ENCODE data around the gene SF3B2. TPM values are rescaled to one million over a fixed set of nuclear protein-coding genes. Genes with fewer than 3 reads are reported as not detected.

Gene SF3B2
- total and polyA plus RNA-seq, 4 donors: 50.5 to 67.6 (median 57.2) TPM

- DNase-seq (ENCODE audit: low spot score): no peak
- 98% methylated on average over 1 of the region's 1 CpG for WGBS
- H3K36me3 ChIP-seq (ENCODE audit: control insufficient read depth in 4 of 4, insufficient read depth in 3 of 4, low read depth in 1 of 4, low read length in 3 of 4): peaks cover 0 to under 1% (median 0%) of the 10 kb centered on the region in 4 donors
- H3K27ac ChIP-seq (ENCODE audit: low read depth in 1 of 2, low read length in 2 of 2): no peak overlapping the region
- no peaks in the 10 kb centered on the region for H3K27me3 ChIP-seq (ENCODE audit: control insufficient read depth in 4 of 4, insufficient read depth in 4 of 4, low read length in 3 of 4)
- H3K9me3 ChIP-seq (ENCODE audit: control insufficient read depth in 4 of 4, low read length in 3 of 4): no peaks in the 10 kb centered on the region
- no peak overlapping the region for H3K4me3 ChIP-seq (ENCODE audit: low read depth in 1 of 3, low read length in 3 of 3)
- peaks cover 3 to 18% (median 12%) of the 10 kb centered on the region in 4 donors for H3K4me1 ChIP-seq (ENCODE audit: control insufficient read depth in 4 of 4, insufficient read depth in 4 of 4, low read length in 3 of 4)
- TF ChIP-seq RXRA (IDR thresholded peaks at IDR 0.05) (no peak), CTCF (IDR thresholded peaks at IDR 0.05; ENCODE audit: low read depth, low read length, missing input control) (no peak), GABPA (IDR thresholded peaks at IDR 0.05 in 1 of 2, conservative IDR thresholded peaks at IDR 0.05 in 1 of 2) (no peak), JUND (IDR thresholded peaks at IDR 0.05) (no peak), FOXA1 (IDR thresholded peaks at IDR 0.05) (no peak), EGR1 (IDR thresholded peaks at IDR 0.05; ENCODE audit: low read depth in 2 of 2) (no peak), HNF4A (conservative IDR thresholded peaks at IDR 0.05) (no peak), NR2F2 (IDR thresholded peaks at IDR 0.05) (no peak), SP1 (IDR thresholded peaks at IDR 0.05) (no peak), ZBTB33 (IDR thresholded peaks at IDR 0.05) (no peak), MAX (IDR thresholded peaks at IDR 0.05) (no peak), YY1 (IDR thresholded peaks at IDR 0.05) (no peak), ATF3 (IDR thresholded peaks at IDR 0.05) (no peak), FOXA2 (IDR thresholded peaks at IDR 0.05) (no peak), REST (IDR thresholded peaks at IDR 0.05) (no peak), TAF1 (conservative IDR thresholded peaks at IDR 0.05) (no peak)
- H3K9ac ChIP-seq (ENCODE audit: low read depth in 1 of 2, low read length in 2 of 2): no peak overlapping the region
These were observed 21.5 kb downstream of the SF3B2 start for GRCh38 chr11:66073669-66074068.

GRCh38 chr11:66075273-66075672 lies 23.1 kb downstream of the SF3B2 start:
- Histone ChIP-seq H3K27me3 (ENCODE audit: control insufficient read depth in 4 of 4, insufficient read depth in 4 of 4, low read length in 3 of 4) (no peaks in the 10 kb centered on the region), H3K9me3 (ENCODE audit: control insufficient read depth in 4 of 4, low read length in 3 of 4) (no peaks in the 10 kb centered on the region), H3K9ac (ENCODE audit: low read depth in 1 of 2, low read length in 2 of 2) (no peak overlapping the region), H3K27ac (ENCODE audit: low read depth in 1 of 2, low read length in 2 of 2) (no peak overlapping the region), H3K4me3 (ENCODE audit: low read depth in 1 of 3, low read length in 3 of 3) (no peak overlapping the region), H3K36me3 (ENCODE audit: control insufficient read depth in 4 of 4, insufficient read depth in 3 of 4, low read depth in 1 of 4, low read length in 3 of 4) (no peaks in the 10 kb centered on the region), H3K4me1 (ENCODE audit: control insufficient read depth in 4 of 4, insufficient read depth in 4 of 4, low read length in 3 of 4) (peaks cover 0 to 7% (median 3%) of the 10 kb centered on the region in 4 donors)
- no peak for DNase-seq (ENCODE audit: low spot score)
- WGBS: 97% methylated on average over 4 of the region's 4 CpGs
- no peak for TF ChIP-seq MAX (IDR thresholded peaks at IDR 0.05)
- TF ChIP-seq EGR1 (IDR thresholded peaks at IDR 0.05; ENCODE audit: low read depth in 2 of 2): no peak
- TF ChIP-seq TAF1 (conservative IDR thresholded peaks at IDR 0.05): no peak
- TF ChIP-seq RAD21 (IDR thresholded peaks at IDR 0.05): no peak

All from liver (tissue), 9 donors.